Karpas-422 (cell line): Measurements from ENCODE around the gene MISP3. TPM values are rescaled to one million over a fixed set of nuclear protein-coding genes. Genes with fewer than 3 reads are reported as not detected.
"Not testable (repeated sequence)": the region's sequence is repeated elsewhere in the genome, so short reads cannot be mapped to it uniquely, and the experiment has no call there.

ENCODE experiments used
- DNase-seq: peaks from one replicate; pipeline ENCODE4 v3.0.0-alpha.2; 2015
- H2AFZ ChIP-seq: fragments of 200-600 bp; sonication (generic); 2 replicates; pipeline ENCODE4 v1.6.1; 2014; ENCODE audit warnings: antibody characterized with exemption, low read length, mixed read lengths
- H3K27ac ChIP-seq: fragments of 200-600 bp; sonication (generic); 2 replicates; pipeline ENCODE4 v1.5.1; 2014; ENCODE audit warnings: mild to moderate bottlenecking, low read length, moderate library complexity
- H3K27me3 ChIP-seq: fragments of 200-600 bp; sonication (generic); 2 replicates; pipeline ENCODE4 v1.6.1; 2014; ENCODE audit warnings: low read length, mixed read lengths
- H3K36me3 ChIP-seq: fragments of 200-600 bp; sonication (generic); 2 replicates; pipeline ENCODE4 v1.6.1; 2014; ENCODE audit warnings: low read length, mixed read lengths; ENCODE audit not compliant: insufficient read depth
- H3K4me1 ChIP-seq: fragments of 200-600 bp; sonication (generic); 2 replicates; pipeline ENCODE4 v1.6.1; 2014; ENCODE audit warnings: mild to moderate bottlenecking, low read length, mixed read lengths
- H3K4me2 ChIP-seq: fragments of 200-600 bp; sonication (generic); 2 replicates; pipeline ENCODE4 v1.6.1; 2014; ENCODE audit warnings: low read length, low read depth, mild to moderate bottlenecking; ENCODE audit not compliant: poor library complexity, severe bottlenecking
- H3K4me3 ChIP-seq: fragments of 200-600 bp; sonication (generic); 2 replicates; pipeline ENCODE4 v1.5.1; 2014; ENCODE audit warnings: mild to moderate bottlenecking, antibody characterized with exemption, low read length, mixed read lengths
- H3K79me2 ChIP-seq: fragments of 200-600 bp; sonication (generic); 2 replicates; pipeline ENCODE4 v1.6.1; 2014; ENCODE audit warnings: mild to moderate bottlenecking, low read length, mixed read lengths
- H3K9ac ChIP-seq: fragments of 200-600 bp; sonication (generic); 2 replicates; pipeline ENCODE4 v1.6.0; 2014; ENCODE audit warnings: low read length
- H3K9me2 ChIP-seq: fragments of 200-600 bp; sonication (generic), shearing (Covaris generic); replicated peaks from 2 replicates; pipeline ENCODE4 v1.6.0; 2014; ENCODE audit warnings: mild to moderate bottlenecking, low read length, moderate library complexity; ENCODE audit not compliant: insufficient read depth
- H3K9me3 ChIP-seq: fragments of 300-700, 200-600 bp; sonication (generic); 2 replicates; pipeline ENCODE4 v1.6.1; 2014; ENCODE audit warnings: low read length, mixed read lengths
- H4K20me1 ChIP-seq: fragments of 200-600 bp; sonication (generic); 2 replicates; pipeline ENCODE4 v1.6.1; 2014; ENCODE audit warnings: mild to moderate bottlenecking, antibody characterized with exemption, low read length, low read depth; ENCODE audit not compliant: insufficient read depth
- total RNA-seq: library from RNA; depleted of rRNA; stranded (reverse); fragments of >200 nt; shearing (Covaris generic); gene quantifications from 2 replicates; pipeline ENCODE4 v1.2.3, GENCODE V29; 2014; ENCODE audit warnings: low replicate concordance; rRNA removed

The MISP3 gene
- total RNA-seq: 0.71 and 4.2 TPM in 2 replicates

- Histone ChIP-seq H2AFZ (peak within 1 kb of the TSS; percentile 94), H3K4me2 (peak within 1 kb of the TSS; percentile 98), H3K9me3 (no peaks in the 10 kb centered on the region), H3K9me2 (no peaks in the 10 kb centered on the region), H3K4me3 (peak within 1 kb of the TSS; percentile 77), H3K27me3 (no peaks in the 10 kb centered on the region; the same call in 1 of the 2 replicates), H3K36me3 (no peaks in the 10 kb centered on the region), H3K9ac (peak within 1 kb of the TSS; percentile 75), H3K79me2 (no peaks in the 10 kb centered on the region), H3K27ac (no peak within 1 kb of the TSS), H4K20me1 (no peaks in the 10 kb centered on the region), H3K4me1 (peaks cover 34% of the 10 kb centered on the region)
- DNase-seq: peak; percentile 62
Measured at GRCh38 chr19:14072535-14073260, at the start of gene MISP3. MISP3 (plus strand) TSS chr19:14072786; CDS start chr19:14073310, 524 bp downstream.

- Histone ChIP-seq H3K27me3 (no peaks in the 10 kb centered on the region), H3K9me3 (no peaks in the 10 kb centered on the region), H2AFZ (peak overlapping the region; percentile 71; the same call in 1 of the 2 replicates), H3K27ac (no peak overlapping the region), H3K4me1 (peaks cover 8% of the 10 kb centered on the region), H3K4me2 (no peak overlapping the region), H3K4me3 (no peak overlapping the region), H3K9me2 (no peaks in the 10 kb centered on the region), H4K20me1 (no peaks in the 10 kb centered on the region), H3K9ac (no peak overlapping the region), H3K36me3 (no peaks in the 10 kb centered on the region), H3K79me2 (no peaks in the 10 kb centered on the region)
- peak; percentile 61 for DNase-seq
Measured at GRCh38 chr19:14023404-14024235, 49.0 kb upstream of the MISP3 start.

GRCh38 chr19:14026652-14027192 is 45.9 kb upstream of the MISP3 start:
- H3K9me2 ChIP-seq, H3K36me3 ChIP-seq, H3K79me2 ChIP-seq, H4K20me1 ChIP-seq, H3K9me3 ChIP-seq, H3K4me3 ChIP-seq, H3K4me2 ChIP-seq, DNase-seq, H3K9ac ChIP-seq, H3K4me1 ChIP-seq, H2AFZ ChIP-seq, H3K27ac ChIP-seq, H3K27me3 ChIP-seq: not testable (repeated sequence)

DNA sequence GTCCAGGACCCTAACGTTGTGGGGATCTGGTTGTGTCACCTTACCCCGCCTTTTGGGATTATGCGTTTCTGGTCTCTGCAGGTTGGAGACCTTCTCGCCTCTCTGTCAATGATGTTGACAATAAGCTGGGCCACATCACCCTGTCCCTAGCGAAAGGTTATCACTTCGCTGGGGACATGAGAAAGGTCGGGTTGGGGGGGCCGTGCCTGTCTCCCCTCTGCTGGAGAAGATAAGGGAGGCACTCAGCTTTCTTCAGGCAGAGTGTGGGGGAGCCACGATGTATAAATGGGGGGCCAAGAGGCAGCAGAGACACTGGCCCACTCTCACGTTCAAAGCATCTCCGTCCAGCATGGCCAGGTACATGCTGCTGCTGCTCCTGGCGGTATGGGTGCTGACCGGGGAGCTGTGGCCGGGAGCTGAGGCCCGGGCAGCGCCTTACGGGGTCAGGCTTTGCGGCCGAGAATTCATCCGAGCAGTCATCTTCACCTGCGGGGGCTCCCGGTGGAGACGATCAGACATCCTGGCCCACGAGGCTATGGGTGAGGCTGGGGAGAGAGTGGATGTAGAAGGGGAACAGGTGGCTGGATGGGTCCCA is 44.6 kb upstream of the MISP3 start, which contains the start of gene RLN3:
RLN3 (plus strand) TSS at position 293 of the 595 bp plus-strand sequence; CDS start at position 350, 57 bp downstream.
- H3K4me2 ChIP-seq: no peak within 1 kb of the TSS

DNA sequence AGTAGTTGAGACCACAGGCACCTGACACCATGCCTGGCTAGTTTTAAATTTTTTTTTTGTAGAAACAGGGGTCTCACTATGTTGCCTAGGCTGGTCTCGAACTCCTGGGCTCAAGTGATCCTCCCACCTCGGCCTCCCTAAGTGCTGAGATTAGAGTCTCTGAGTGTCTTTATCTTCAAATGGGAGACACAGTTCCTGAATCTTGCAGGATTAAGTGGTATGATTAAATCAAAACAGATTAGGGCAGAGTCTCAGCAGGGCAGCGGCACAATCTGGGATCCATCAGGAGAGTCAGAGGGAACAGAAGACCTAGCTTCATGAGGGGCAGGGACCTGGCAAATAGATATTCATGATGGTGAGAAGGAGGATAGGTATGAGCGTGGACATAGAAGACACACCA is 43.7 kb upstream of the MISP3 start:
- Histone ChIP-seq H3K4me1 (peaks cover 11% of the 10 kb centered on the region), H3K4me3 (no peak overlapping the region), H3K4me2 (no peak overlapping the region), H3K9me3 (no peaks in the 10 kb centered on the region), H3K9ac (no peak overlapping the region), H3K79me2 (no peaks in the 10 kb centered on the region), H2AFZ (no peak overlapping the region), H3K27me3 (no peaks in the 10 kb centered on the region; the same call in 1 of the 2 replicates), H4K20me1 (no peaks in the 10 kb centered on the region), H3K36me3 (no peaks in the 10 kb centered on the region), H3K9me2 (no peaks in the 10 kb centered on the region), H3K27ac (no peak overlapping the region)
- no peak for DNase-seq

More for the DNA sequence above, 44.6 kb upstream of the MISP3 start, which contains the start of gene RLN3:
- Histone ChIP-seq H3K9ac (no peak within 1 kb of the TSS), H4K20me1 (no peaks in the 10 kb centered on the region), H3K36me3 (no peaks in the 10 kb centered on the region), H3K27ac (no peak within 1 kb of the TSS), H3K4me1 (peaks cover 14% of the 10 kb centered on the region), H3K9me2 (no peaks in the 10 kb centered on the region), H3K27me3 (no peaks in the 10 kb centered on the region; the same call in 1 of the 2 replicates), H3K9me3 (no peaks in the 10 kb centered on the region), H3K4me3 (no peak within 1 kb of the TSS), H2AFZ (no peak within 1 kb of the TSS), H3K79me2 (no peaks in the 10 kb centered on the region)
- no peak for DNase-seq

GRCh38 chr19:14030997-14031718 is 41.4 kb upstream of the MISP3 start:
- Histone ChIP-seq H3K27me3 (no peaks in the 10 kb centered on the region; the same call in 1 of the 2 replicates), H3K9ac (peak overlapping the region; percentile 73), H4K20me1 (no peaks in the 10 kb centered on the region), H3K4me1 (peaks cover 11% of the 10 kb centered on the region), H3K79me2 (no peaks in the 10 kb centered on the region), H3K36me3 (no peaks in the 10 kb centered on the region), H2AFZ (peak overlapping the region; percentile 99), H3K27ac (no peak overlapping the region), H3K9me2 (no peaks in the 10 kb centered on the region), H3K4me2 (peak overlapping the region; percentile 91), H3K9me3 (no peaks in the 10 kb centered on the region), H3K4me3 (peak overlapping the region; percentile 78)
- no peak for DNase-seq

GRCh38 chr19:14031719-14032480 is 40.7 kb upstream of the MISP3 start, which contains the start of gene IL27RA:
IL27RA (plus strand) TSS chr19:14031762; CDS start chr19:14031873, 111 bp downstream.
- peak within 1 kb of the TSS; percentile 73 for H3K9ac ChIP-seq
- H2AFZ ChIP-seq: peak within 1 kb of the TSS; percentile 99
- no peaks in the 10 kb centered on the region; the same call in 1 of the 2 replicates for H3K27me3 ChIP-seq
- peak within 1 kb of the TSS; percentile 91 for H3K4me2 ChIP-seq
- no peaks in the 10 kb centered on the region for H3K9me3 ChIP-seq
- H3K9me2 ChIP-seq: no peaks in the 10 kb centered on the region
- H3K36me3 ChIP-seq: no peaks in the 10 kb centered on the region
- H3K27ac ChIP-seq: no peak within 1 kb of the TSS
- H3K79me2 ChIP-seq: no peaks in the 10 kb centered on the region
- no peaks in the 10 kb centered on the region for H4K20me1 ChIP-seq
- peaks cover 11% of the 10 kb centered on the region for H3K4me1 ChIP-seq
- peak; percentile 88 for DNase-seq
- peak within 1 kb of the TSS; percentile 78 for H3K4me3 ChIP-seq
